Measurements from ENCODE around the gene COCH. TPM values are rescaled to one million over a fixed set of nuclear protein-coding genes. Genes with fewer than 3 reads are reported as not detected.

The COCH gene
- 10.2 and 10.4 TPM in 2 replicates for total RNA-seq

DNA sequence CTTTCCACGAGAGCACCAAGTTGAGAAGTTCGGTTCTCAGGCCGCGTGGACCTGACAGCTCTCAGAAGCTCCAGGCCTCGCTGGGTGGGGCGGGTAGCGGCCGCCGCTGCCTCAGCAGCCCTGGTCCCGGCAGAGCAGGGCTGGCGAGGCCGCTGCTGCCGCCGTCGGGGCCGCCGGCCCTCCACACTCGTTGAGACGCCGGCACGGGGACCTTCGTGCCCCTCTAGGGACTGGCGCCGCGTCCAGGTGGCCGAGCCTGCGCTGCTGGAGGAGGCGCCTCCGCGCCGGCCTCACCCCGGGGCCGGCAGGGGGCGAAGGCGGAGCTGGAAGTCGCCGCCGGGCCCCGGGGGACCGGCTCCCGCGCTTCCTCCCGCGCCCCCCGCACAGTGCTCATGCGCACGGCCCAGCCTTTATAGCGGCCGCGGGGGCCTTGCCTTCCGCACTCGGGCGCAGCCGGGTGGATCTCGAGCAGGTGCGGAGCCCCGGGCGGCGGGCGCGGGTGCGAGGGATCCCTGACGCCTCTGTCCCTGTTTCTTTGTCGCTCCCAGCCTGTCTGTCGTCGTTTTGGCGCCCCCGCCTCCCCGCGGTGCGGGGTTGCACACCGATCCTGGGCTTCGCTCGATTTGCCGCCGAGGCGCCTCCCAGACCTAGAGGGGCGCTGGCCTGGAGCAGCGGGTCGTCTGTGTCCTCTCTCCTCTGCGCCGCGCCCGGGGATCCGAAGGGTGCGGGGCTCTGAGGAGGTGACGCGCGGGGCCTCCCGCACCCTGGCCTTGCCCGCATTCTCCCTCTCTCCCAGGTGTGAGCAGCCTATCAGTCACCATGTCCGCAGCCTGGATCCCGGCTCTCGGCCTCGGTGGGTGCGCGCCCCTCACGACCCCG, at the start of gene COCH:
Gene COCH, plus strand, starts transcription at position 440 of the 879 bp plus-strand sequence. Its CDS starts 380 bp downstream, at position 820.
- TF ChIP-seq, protein P1, sequence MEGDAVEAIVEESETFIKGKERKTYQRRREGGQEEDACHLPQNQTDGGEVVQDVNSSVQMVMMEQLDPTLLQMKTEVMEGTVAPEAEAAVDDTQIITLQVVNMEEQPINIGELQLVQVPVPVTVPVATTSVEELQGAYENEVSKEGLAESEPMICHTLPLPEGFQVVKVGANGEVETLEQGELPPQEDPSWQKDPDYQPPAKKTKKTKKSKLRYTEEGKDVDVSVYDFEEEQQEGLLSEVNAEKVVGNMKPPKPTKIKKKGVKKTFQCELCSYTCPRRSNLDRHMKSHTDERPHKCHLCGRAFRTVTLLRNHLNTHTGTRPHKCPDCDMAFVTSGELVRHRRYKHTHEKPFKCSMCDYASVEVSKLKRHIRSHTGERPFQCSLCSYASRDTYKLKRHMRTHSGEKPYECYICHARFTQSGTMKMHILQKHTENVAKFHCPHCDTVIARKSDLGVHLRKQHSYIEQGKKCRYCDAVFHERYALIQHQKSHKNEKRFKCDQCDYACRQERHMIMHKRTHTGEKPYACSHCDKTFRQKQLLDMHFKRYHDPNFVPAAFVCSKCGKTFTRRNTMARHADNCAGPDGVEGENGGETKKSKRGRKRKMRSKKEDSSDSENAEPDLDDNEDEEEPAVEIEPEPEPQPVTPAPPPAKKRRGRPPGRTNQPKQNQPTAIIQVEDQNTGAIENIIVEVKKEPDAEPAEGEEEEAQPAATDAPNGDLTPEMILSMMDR (IDR thresholded peaks at IDR 0.05) = no peak
- peaks cover 11% of the 10 kb centered on the region for H3K27me3 Mint-ChIP-seq
- intact Hi-C loops (cut with micrococcal nuclease) = loop anchor here (1.0 to 10.0 kb wide), 4 partner anchors 20 to 1330 kb away; partner anchors contain the start of genes AP4S1, RNU6-7, RNU6-8 and STRN3
- DNase-seq = peak; percentile 66
- CTCF ChIA-PET = interaction anchor here (1.0 to 1.4 kb wide), 3 partner anchors 11 to 31 kb away, joined by 3 to 4 read pairs (median 4); no protein-coding TSS in a partner anchor
- H3K9me3 Mint-ChIP-seq = no peaks in the 10 kb centered on the region
- peaks cover 24% of the 10 kb centered on the region for H3K4me1 Mint-ChIP-seq
- POLR2A ChIA-PET = no interaction called here
- H3K4me3 Mint-ChIP-seq = peak within 1 kb of the TSS; percentile 88
- H3K27ac Mint-ChIP-seq = peak within 1 kb of the TSS; percentile 35
- ATAC-seq (ENCODE audit: low read depth) = peak; percentile 76
- H3K36me3 Mint-ChIP-seq (ENCODE audit: low read depth) = no peaks in the 10 kb centered on the region

DNA sequence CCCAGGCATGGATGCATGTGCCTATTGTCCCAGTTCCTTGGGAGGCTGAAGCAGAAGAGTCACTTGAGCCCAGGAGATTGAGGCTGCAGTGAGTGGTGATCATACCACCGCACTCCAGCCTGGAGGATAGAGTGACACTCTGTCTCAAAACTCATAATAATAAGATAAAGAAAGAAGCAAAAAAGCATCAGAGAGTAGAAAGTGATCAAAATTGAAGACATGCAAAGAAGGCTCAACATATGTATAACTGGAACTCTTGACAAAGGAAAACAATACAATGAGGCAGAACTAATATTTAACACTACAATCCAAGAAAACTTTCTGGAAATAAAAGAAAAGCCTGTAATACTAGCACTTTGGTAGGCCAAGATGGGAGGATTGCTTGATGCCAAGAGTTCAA, 48.3 kb upstream of the COCH start:
- ATAC-seq (ENCODE audit: low read depth) (no peak), DNase-seq (no peak)
- no peak overlapping the region for H3K27ac Mint-ChIP-seq
- H3K36me3 Mint-ChIP-seq (ENCODE audit: low read depth) = no peaks in the 10 kb centered on the region
- CTCF ChIA-PET = no interaction called here
- peaks cover 14% of the 10 kb centered on the region for H3K9me3 Mint-ChIP-seq
- peaks cover 5% of the 10 kb centered on the region for H3K27me3 Mint-ChIP-seq
- POLR2A ChIA-PET = no interaction called here
- H3K4me3 Mint-ChIP-seq = no peak overlapping the region
- TF ChIP-seq, protein P1 (IDR thresholded peaks at IDR 0.05) = no peak
- peaks cover 2% of the 10 kb centered on the region for H3K4me1 Mint-ChIP-seq
- intact Hi-C loops (cut with micrococcal nuclease) = no loop called here

DNA sequence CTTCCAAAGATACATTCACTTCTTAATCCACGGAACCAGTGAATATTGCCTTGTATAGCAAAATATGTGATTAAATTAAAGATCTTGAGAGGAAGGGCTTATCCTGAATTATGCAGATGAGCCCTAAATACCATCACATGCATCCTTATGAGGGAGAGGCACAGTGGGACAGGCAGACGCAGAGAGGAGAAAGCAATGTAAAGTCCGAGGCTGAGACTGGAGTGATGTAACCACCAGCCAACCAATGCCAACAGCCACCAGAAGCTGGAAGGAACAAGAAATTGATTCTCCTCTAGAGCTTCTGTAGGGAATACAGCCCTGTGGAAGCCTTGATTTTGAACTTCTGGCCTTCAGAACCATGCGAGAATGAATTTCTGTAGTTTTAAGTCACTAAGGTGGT, 44.5 kb upstream of the COCH start:
- no peak for DNase-seq
- Mint-ChIP-seq H3K4me1 (no peaks in the 10 kb centered on the region), H3K36me3 (ENCODE audit: low read depth) (peaks cover 1% of the 10 kb centered on the region), H3K27ac (no peak overlapping the region), H3K4me3 (no peak overlapping the region), H3K9me3 (peaks cover 16% of the 10 kb centered on the region), H3K27me3 (no peaks in the 10 kb centered on the region)
- intact Hi-C loops (cut with micrococcal nuclease) = no loop called here
- TF ChIP-seq, protein P1 (IDR thresholded peaks at IDR 0.05) = no peak
- ChIA-PET POLR2A (no interaction called here), CTCF (no interaction called here)
- no peak for ATAC-seq (ENCODE audit: low read depth)

DNA sequence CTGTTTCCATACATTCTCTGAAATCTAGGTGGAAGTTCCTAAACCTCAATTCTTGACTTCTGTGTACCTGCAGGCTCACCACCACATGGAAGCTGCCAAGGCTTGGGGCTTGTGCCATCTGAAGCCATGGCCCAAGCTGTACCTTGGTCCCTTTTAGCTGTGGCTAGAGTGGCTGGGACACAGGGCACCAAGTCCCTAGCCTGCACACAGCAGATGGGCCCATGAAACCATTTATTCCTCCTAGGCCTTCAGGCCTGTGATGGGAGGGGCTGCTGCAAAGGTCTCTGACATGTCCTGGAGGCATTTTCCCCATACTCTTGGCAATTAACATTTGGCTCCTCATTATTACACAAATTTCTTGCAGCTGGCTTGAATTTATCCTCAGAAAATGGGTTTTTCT, 40.0 kb upstream of the COCH start:
- no peak overlapping the region for H3K27ac Mint-ChIP-seq
- H3K4me3 Mint-ChIP-seq = no peak overlapping the region
- POLR2A ChIA-PET = no interaction called here
- TF ChIP-seq, protein P1 (IDR thresholded peaks at IDR 0.05) = no peak
- H3K27me3 Mint-ChIP-seq = no peaks in the 10 kb centered on the region
- H3K36me3 Mint-ChIP-seq (ENCODE audit: low read depth) = peaks cover 3% of the 10 kb centered on the region
- H3K9me3 Mint-ChIP-seq = peaks cover 9% of the 10 kb centered on the region
- ATAC-seq (ENCODE audit: low read depth) (no peak), DNase-seq (no peak)
- intact Hi-C loops (cut with micrococcal nuclease) = no loop called here
- CTCF ChIA-PET = no interaction called here
- no peaks in the 10 kb centered on the region for H3K4me1 Mint-ChIP-seq

DNA sequence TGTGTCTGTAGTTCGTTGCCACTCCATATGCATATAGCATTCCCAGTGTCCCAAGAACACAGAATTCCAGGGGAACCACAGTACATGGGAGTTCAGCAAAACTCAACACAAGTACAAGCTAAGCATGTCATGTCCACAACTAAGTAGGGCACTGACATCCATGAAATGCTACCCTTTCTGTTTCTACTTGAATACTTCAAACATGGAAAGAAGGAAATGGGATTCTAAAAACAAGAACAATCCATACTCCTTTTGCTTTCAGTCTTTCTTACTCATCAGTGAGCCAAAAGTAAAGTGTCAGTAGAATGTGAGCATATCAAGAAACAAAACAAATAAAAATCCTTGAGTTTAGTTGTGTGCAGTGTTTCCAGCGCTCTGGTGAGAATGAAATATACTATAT, 36.0 kb upstream of the COCH start:
- H3K36me3 Mint-ChIP-seq (ENCODE audit: low read depth) = peaks cover 3% of the 10 kb centered on the region
- no peak overlapping the region for H3K4me3 Mint-ChIP-seq
- DNase-seq = no peak
- no peak overlapping the region for H3K27ac Mint-ChIP-seq
- no peak for ATAC-seq (ENCODE audit: low read depth)
- TF ChIP-seq, protein P1 (IDR thresholded peaks at IDR 0.05) = no peak
- H3K27me3 Mint-ChIP-seq = no peaks in the 10 kb centered on the region
- peaks cover 9% of the 10 kb centered on the region for H3K9me3 Mint-ChIP-seq
- CTCF ChIA-PET = no interaction called here
- POLR2A ChIA-PET = no interaction called here
- intact Hi-C loops (cut with micrococcal nuclease) = no loop called here
- H3K4me1 Mint-ChIP-seq = no peaks in the 10 kb centered on the region

Data from activated B cell treated with CpG ODN at 0.5 μM for 24 hours (primary cell).